Endothelial cell of umbilical vein (primary cell): ENCODE data around the gene DAAM1. TPM values are rescaled to one million over a fixed set of nuclear protein-coding genes. Genes with fewer than 3 reads are reported as not detected.

ENCODE experiments used
- BruUV-seq: library from RNA; stranded (reverse); fragments of 400-500 nt; replicated peaks from 2 replicates; lab custom pipeline; 2021; lab: Mats Ljungman, UMichigan
- CTCF ChIA-PET: fragments of 300-600, 350-600 bp; sonication (Branson Sonifier 250); formaldehyde crosslinking; loops from one replicate; lab custom pipeline; 2021; ENCODE audit warnings: antibody characterized with exemption, inconsistent platforms; lab: Charles Lee
- POLR2A ChIA-PET: fragments of 300-600, 350-600 bp; sonication (Branson Sonifier 250); formaldehyde crosslinking; loops from one replicate; lab custom pipeline; 2021; ENCODE audit warnings: antibody characterized with exemption, inconsistent platforms; lab: Charles Lee
- DNase-seq: peaks from one replicate; pipeline ENCODE4 v3.0.0-alpha.2; 2011; ENCODE audit warnings: low read depth, low spot score
- FAIRE-seq: peaks from 2 replicates; lab custom pipeline; 2011; peaks lifted over from hg19 to GRCh38; lab: Jason Lieb, UNC
- H2AFZ ChIP-seq: 2 replicates; pipeline ENCODE4 v1.6.0; 2012; ENCODE audit warnings: low read depth, low read length, control low read depth, inconsistent platforms
- H3K27ac ChIP-seq: 2 replicates; pipeline ENCODE4 v1.5.1; 2011; ENCODE audit warnings: low read depth, mild to moderate bottlenecking, control low read depth, low read length, moderate library complexity; ENCODE audit not compliant: insufficient read depth
- H3K27me3 ChIP-seq, 2 experiments: 2 replicates each; pipeline versions ENCODE4 v1.6.0 to v1.6.1; 2011; ENCODE audit warnings: low read length in 2 of 2, mixed read lengths in 1 of 2; ENCODE audit not compliant: control insufficient read depth in 2 of 2, insufficient read depth in 2 of 2
- H3K36me3 ChIP-seq, 2 experiments: 2 replicates in 1 of 2; 3 replicates in 1 of 2; pipeline ENCODE4 v1.5.1; 2011; ENCODE audit warnings: low read length in 2 of 2, mild to moderate bottlenecking in 1 of 2, moderate library complexity in 1 of 2; ENCODE audit not compliant: control insufficient read depth in 2 of 2, insufficient read depth in 2 of 2; ENCODE audit errors: extremely low read depth in 1 of 2
- H3K4me1 ChIP-seq: 3 replicates; pipeline ENCODE4 v1.5.1; 2011; ENCODE audit warnings: mild to moderate bottlenecking, low read length; ENCODE audit not compliant: control insufficient read depth, insufficient read depth; ENCODE audit errors: extremely low read depth
- H3K4me2 ChIP-seq: 2 replicates; pipeline ENCODE4 v1.6.1; 2011; ENCODE audit warnings: low read length, control low read depth, mixed read lengths; ENCODE audit not compliant: insufficient read depth
- H3K4me3 ChIP-seq, 3 experiments: fragments of 200-600 bp in 1 of 3; sonication (generic), shearing (Covaris generic) in 1 of 3; replicated peaks in 1 of 3; 2 replicates each; pipeline ENCODE4 v1.5.1; 2011 to 2016; ENCODE audit warnings: control low read depth in 3 of 3, low read length in 3 of 3, mild to moderate bottlenecking in 2 of 3, inconsistent platforms in 1 of 3, low read depth in 1 of 3, moderate library complexity in 1 of 3; ENCODE audit not compliant: insufficient read depth in 1 of 3
- H3K79me2 ChIP-seq: 2 replicates; pipeline ENCODE4 v1.6.0; 2012; ENCODE audit warnings: low read length, inconsistent platforms; ENCODE audit not compliant: control insufficient read depth, insufficient read depth
- H3K9ac ChIP-seq: replicated peaks from 2 replicates; pipeline ENCODE3; 2011; ENCODE audit warnings: low read length, control low read depth; ENCODE audit not compliant: insufficient read depth; ENCODE audit errors: extremely low read depth
- H3K9me1 ChIP-seq: replicated peaks from 3 replicates; pipeline ENCODE4 v1.6.0; 2011; ENCODE audit warnings: mild to moderate bottlenecking, low read length; ENCODE audit not compliant: control insufficient read depth, insufficient read depth; ENCODE audit errors: extremely low read depth
- H3K9me3 ChIP-seq: replicated peaks from 2 replicates; pipeline ENCODE4 v1.5.1; 2012; ENCODE audit warnings: low read length, inconsistent platforms; ENCODE audit not compliant: control insufficient read depth, insufficient read depth
- H4K20me1 ChIP-seq: replicated peaks from 2 replicates; pipeline ENCODE3; 2011; ENCODE audit warnings: mild to moderate bottlenecking, low read length; ENCODE audit not compliant: control insufficient read depth, insufficient read depth; ENCODE audit errors: extremely low read depth
- EZH2 ChIP-seq: IDR thresholded peaks from 2 replicates; pipeline ENCODE4 v1.6.1; 2012; ENCODE audit warnings: borderline replicate concordance, low read depth, mild to moderate bottlenecking, moderate library complexity, low read length, inconsistent platforms; ENCODE audit not compliant: severe bottlenecking
- FOS ChIP-seq: IDR thresholded peaks from 2 replicates; pipeline ENCODE4 v1.6.1; 2011; ENCODE audit warnings: mild to moderate bottlenecking, low read length, moderate library complexity, borderline replicate concordance; ENCODE audit not compliant: insufficient read depth
- GATA2 ChIP-seq: IDR thresholded peaks from 2 replicates; pipeline ENCODE4 v1.7.0; 2011; ENCODE audit warnings: low read depth, mild to moderate bottlenecking, moderate library complexity, mixed read lengths, low read length; ENCODE audit not compliant: insufficient read length, insufficient read depth
- JUN ChIP-seq: IDR thresholded peaks from 2 replicates; pipeline ENCODE4 v1.6.1; 2011; ENCODE audit warnings: borderline replicate concordance, low read depth; ENCODE audit not compliant: insufficient read length, insufficient read depth
- MYC ChIP-seq: IDR thresholded peaks from one replicate; pipeline ENCODE4 v1.6.1; 2011; ENCODE audit warnings: mild to moderate bottlenecking, low read depth, low read length
- dilution Hi-C: fragments of 300-500 bp; cut with MboI; formaldehyde crosslinking; loops from one replicate; pipeline ENCODE4 v1.15.0; 2019; ENCODE audit warnings: low sequenced_read_pairs; ENCODE audit not compliant: extremely low pct_ligation_motif_present
- intact Hi-C: fragments of 100-400 bp; cut with micrococcal nuclease; formaldehyde crosslinking; loops from one replicate; pipeline ENCODE4 v1.10.0; 2022
- polyA plus RNA-seq, 4 experiments: library from polyadenylated mRNA; depleted of rRNA in 3 of 4; stranded (reverse) in 3 of 4; unstranded in 1 of 4; fragments of >200 nt; gene quantifications; 2 replicates each; pipeline versions ENCODE4 v1.2.1 to v1.2.3, GENCODE V29; 2011 to 2012; ENCODE audit warnings: missing spikeins in 1 of 4
- total RNA-seq: library from RNA; stranded (reverse); gene quantifications from 2 replicates; pipeline ENCODE4 v1.2.3, GENCODE V29; 2021
- TF ChIP-seq, protein P1 (sequence below): IDR thresholded peaks from 2 replicates; pipeline ENCODE4 v1.6.1; 2011; ENCODE audit not compliant: insufficient read depth, insufficient read length
- TF ChIP-seq, protein P2 (sequence below), 2 donors: IDR thresholded peaks; 1 replicate in 1 of 2; 2 replicates in 1 of 2; pipeline ENCODE4 v1.5.1; 2011; ENCODE audit warnings: low read length in 2 of 2, mild to moderate bottlenecking in 2 of 2, moderate library complexity in 2 of 2, control low read depth in 1 of 2, inconsistent platforms in 1 of 2, low read depth in 1 of 2; ENCODE audit not compliant: insufficient read depth in 1 of 2; ENCODE audit errors: extremely low read depth in 1 of 2

Gene DAAM1
- total and polyA plus RNA-seq, 2 donors (not counting 3 experiments of a cell fraction or from before 2014, with no cell fraction given) = 10.2 to 25.3 TPM

DNA sequence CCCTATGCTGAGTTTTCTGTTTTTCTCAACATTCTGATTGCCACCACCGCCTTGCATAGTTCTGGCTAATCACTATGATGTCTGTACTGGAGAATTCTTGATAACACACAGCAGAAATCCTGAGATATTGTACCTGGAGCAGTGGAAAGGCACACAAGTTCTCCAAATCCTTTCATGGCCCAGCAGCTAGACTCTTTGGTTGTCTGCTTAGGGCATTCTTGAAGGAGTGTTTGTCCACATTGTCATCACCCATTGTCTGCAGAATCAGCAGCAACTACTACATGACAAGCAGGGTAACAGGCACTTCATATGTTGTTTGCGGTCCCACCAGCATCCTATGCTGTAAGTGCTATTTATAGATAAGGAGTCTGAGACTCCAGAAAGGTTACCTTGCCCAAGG lies 128.9 kb downstream of the DAAM1 start:
- BruUV-seq = no TSS peak
- Histone ChIP-seq H3K4me2 (no peak overlapping the region), H3K27ac (no peak overlapping the region), H3K4me1 (peaks cover 21% of the 10 kb centered on the region), H3K9ac (no peak overlapping the region), H3K9me1 (no peaks in the 10 kb centered on the region), H3K9me3 (no peaks in the 10 kb centered on the region), H3K4me3 (no peak overlapping the region), H2AFZ (no peak overlapping the region), H4K20me1 (no peaks in the 10 kb centered on the region), H3K36me3 (no peaks in the 10 kb centered on the region), H3K79me2 (no peaks in the 10 kb centered on the region), H3K27me3 (no peaks in the 10 kb centered on the region)
- intact Hi-C loops = no loop called here
- DNase-seq = no peak
- dilution Hi-C loops = no loop called here
- ChIA-PET CTCF (no interaction called here), POLR2A (no interaction called here)
- TF ChIP-seq GATA2 (no peak), FOS (no peak), MYC (no peak), EZH2 (no peak), JUN (no peak)
- TF ChIP-seq, protein P1, sequence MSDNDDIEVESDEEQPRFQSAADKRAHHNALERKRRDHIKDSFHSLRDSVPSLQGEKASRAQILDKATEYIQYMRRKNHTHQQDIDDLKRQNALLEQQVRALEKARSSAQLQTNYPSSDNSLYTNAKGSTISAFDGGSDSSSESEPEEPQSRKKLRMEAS = no peak
- TF ChIP-seq, protein P2, sequence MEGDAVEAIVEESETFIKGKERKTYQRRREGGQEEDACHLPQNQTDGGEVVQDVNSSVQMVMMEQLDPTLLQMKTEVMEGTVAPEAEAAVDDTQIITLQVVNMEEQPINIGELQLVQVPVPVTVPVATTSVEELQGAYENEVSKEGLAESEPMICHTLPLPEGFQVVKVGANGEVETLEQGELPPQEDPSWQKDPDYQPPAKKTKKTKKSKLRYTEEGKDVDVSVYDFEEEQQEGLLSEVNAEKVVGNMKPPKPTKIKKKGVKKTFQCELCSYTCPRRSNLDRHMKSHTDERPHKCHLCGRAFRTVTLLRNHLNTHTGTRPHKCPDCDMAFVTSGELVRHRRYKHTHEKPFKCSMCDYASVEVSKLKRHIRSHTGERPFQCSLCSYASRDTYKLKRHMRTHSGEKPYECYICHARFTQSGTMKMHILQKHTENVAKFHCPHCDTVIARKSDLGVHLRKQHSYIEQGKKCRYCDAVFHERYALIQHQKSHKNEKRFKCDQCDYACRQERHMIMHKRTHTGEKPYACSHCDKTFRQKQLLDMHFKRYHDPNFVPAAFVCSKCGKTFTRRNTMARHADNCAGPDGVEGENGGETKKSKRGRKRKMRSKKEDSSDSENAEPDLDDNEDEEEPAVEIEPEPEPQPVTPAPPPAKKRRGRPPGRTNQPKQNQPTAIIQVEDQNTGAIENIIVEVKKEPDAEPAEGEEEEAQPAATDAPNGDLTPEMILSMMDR (IDR thresholded peaks at IDR 0.05; ENCODE audit: extremely low read depth in 1 of 2, insufficient read depth in 1 of 2, low read depth in 1 of 2, low read length in 2 of 2) = no peak
- no peak for FAIRE-seq
